Peyer's patch (tissue), 4 donors: ENCODE measurements around the gene MAB21L2.
"Not testable (repeated sequence)": the region's sequence is repeated elsewhere in the genome, so short reads cannot be mapped to it uniquely, and the experiment has no call there.

Experiments used
- POLR2A ChIP-seq, 2 donors: fragments of 450-650 bp; IDR thresholded peaks; one replicate each; pipeline ENCODE4 v1.5.1; 2017; ENCODE audit warnings: antibody characterized with exemption in 2 of 2, mild to moderate bottlenecking in 2 of 2, moderate library complexity in 2 of 2
- TF ChIP-seq, protein P1 (sequence below), 6 experiments: fragments of 450-650 bp in 4 of 6; fragments of 200-600 bp in 2 of 6; sonication (generic) in 1 of 6; IDR thresholded peaks; one replicate each; pipeline ENCODE4 v1.5.1; 2017 to 2019; ENCODE audit warnings: antibody characterized with exemption in 6 of 6, mild to moderate bottlenecking in 3 of 6, moderate library complexity in 1 of 6

DNA sequence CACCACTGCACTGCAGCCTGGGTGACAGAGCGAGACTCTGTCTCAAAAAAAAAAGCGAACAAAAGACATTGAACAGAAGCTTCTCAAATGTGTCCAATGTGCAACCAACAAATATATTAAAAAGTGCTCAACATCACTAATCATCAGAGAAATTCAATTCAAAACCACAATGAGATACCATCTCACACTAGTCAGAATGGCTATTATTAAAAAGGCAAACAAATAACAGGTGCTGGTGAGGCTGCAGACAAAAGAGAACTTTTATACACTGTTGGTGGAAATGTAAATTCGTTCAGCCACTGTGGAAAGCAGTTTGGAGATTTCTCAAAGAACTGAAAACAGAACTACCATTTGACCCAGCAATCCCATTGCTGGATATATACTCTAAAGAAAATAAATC is 44.0 kb upstream of the MAB21L2 start:
- TF ChIP-seq, protein P1, sequence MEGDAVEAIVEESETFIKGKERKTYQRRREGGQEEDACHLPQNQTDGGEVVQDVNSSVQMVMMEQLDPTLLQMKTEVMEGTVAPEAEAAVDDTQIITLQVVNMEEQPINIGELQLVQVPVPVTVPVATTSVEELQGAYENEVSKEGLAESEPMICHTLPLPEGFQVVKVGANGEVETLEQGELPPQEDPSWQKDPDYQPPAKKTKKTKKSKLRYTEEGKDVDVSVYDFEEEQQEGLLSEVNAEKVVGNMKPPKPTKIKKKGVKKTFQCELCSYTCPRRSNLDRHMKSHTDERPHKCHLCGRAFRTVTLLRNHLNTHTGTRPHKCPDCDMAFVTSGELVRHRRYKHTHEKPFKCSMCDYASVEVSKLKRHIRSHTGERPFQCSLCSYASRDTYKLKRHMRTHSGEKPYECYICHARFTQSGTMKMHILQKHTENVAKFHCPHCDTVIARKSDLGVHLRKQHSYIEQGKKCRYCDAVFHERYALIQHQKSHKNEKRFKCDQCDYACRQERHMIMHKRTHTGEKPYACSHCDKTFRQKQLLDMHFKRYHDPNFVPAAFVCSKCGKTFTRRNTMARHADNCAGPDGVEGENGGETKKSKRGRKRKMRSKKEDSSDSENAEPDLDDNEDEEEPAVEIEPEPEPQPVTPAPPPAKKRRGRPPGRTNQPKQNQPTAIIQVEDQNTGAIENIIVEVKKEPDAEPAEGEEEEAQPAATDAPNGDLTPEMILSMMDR (IDR thresholded peaks at IDR 0.05): not testable (repeated sequence)
- not testable (repeated sequence) for TF ChIP-seq POLR2A (IDR thresholded peaks at IDR 0.05)
